NCI-H446 (cell line): ENCODE measurements around the gene POLA2.
"Not testable (repeated sequence)": the region's sequence is repeated elsewhere in the genome, so short reads cannot be mapped to it uniquely, and the experiment has no call there.

Source experiments
- DNase-seq, 2 experiments: peaks; one replicate each; lab custom pipeline; 2025; lab: John Stamatoyannopoulos, UW

The POLA2 gene, protein sequence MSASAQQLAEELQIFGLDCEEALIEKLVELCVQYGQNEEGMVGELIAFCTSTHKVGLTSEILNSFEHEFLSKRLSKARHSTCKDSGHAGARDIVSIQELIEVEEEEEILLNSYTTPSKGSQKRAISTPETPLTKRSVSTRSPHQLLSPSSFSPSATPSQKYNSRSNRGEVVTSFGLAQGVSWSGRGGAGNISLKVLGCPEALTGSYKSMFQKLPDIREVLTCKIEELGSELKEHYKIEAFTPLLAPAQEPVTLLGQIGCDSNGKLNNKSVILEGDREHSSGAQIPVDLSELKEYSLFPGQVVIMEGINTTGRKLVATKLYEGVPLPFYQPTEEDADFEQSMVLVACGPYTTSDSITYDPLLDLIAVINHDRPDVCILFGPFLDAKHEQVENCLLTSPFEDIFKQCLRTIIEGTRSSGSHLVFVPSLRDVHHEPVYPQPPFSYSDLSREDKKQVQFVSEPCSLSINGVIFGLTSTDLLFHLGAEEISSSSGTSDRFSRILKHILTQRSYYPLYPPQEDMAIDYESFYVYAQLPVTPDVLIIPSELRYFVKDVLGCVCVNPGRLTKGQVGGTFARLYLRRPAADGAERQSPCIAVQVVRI

DNA sequence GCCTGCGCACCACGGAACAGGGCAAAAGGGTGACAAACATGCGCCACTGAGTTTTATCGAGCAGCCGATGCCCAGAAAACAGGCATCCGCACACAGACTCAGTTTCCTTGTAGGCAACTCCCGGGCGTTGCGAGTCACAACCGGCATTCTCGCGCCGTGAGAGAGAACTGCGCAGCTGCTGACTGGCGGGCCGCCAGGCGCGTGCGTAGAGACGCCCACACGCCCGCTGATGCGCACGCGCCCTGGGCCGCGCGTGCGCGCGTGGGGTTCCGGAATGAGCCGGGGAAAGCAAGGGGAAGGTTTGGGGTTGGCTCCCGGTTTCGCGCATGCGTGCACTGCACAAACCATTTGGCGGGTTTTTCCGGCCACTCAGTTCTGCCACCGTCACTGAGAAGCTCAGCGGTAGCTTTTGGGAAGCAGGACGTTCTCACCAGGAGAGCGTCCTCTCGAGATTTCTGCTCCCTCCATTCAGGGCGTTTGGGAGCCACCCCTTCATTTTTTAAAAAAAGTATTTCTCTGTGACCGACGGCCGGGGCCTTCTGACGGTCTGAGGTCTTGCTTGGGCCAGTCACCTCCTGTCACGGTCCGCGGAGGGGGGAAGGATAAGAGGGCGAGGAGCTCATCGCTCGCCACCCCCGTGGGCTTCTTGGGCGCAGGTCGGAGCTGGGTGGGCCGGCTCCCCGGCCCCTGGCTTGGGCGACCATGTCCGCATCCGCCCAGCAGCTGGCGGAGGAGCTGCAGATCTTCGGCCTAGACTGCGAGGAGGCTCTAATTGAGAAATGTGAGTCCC is at the start of gene POLA2:
Gene POLA2 (plus strand): TSS at position 372 of the 790 bp plus-strand sequence. CDS start 331 bp downstream, at position 703.
- DNase-seq = peak; percentile 96 to 100

DNA sequence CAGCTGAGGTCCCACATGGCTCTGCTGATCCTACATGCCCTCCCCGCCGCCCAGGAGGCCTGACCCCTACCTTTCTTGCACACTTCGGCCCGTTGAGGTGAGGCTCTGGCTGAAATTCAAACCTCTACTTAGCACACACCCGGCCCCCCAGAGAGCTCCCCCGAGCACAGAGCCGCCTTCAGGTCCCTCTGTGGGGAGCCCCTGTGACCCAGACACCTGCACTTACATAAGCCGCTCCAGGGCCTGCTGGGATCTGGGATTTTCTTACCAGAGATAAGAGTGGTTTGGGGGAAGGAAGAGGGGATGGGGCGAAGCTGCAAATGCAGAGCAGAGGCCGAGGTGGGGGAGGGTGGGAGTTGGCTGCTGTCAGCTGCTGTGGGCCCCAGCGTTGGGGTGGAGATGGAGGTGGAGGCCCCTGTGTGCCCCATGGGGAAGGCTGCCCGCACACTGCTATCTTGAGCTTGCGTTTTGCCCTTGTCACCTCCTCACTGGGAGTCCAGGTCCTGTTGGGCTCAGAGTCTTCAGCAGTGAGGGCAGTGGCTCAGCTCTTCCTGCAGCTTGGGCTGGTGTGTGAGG is 49.4 kb upstream of the POLA2 start:
- DNase-seq = no peak

DNA sequence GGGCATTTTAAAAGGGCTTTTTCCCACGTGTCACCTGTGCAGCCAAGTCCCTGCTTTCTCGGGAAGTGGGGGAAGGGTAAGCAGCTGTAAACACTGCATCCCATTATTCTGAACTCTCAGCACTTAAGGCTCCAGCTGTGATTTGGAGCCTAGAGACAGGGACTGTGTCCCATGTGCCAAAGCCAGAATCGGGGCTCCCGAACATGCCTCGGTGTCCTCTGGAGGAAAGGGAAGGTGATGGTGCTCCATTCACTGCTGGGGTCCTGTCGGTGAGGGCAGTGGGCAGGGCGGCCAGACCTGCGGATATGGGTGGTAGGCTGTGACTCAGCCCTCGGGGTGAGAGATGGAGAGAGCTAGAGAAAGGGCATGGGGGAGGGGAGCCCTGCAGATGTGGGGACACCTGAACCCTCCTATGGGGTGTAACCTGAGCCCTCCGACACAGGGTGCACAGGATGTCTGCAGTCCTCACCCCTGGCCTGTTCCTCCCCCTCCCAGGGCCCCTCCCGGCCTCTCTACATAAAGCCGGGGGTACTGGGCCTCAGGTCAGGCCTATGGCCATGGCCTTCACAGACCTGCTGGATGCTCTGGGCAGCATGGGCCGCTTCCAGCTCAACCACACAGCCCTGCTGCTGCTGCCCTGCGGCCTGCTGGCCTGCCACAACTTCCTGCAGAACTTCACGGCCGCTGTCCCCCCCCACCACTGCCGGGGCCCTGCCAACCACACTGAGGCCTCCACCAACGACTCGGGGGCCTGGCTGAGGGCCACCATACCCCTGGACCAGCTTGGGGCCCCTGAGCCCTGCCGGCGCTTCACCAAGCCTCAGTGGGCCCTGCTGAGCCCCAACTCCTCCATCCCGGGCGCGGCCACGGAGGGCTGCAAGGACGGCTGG is 48.2 kb upstream of the POLA2 start:
- DNase-seq = no peak

DNA sequence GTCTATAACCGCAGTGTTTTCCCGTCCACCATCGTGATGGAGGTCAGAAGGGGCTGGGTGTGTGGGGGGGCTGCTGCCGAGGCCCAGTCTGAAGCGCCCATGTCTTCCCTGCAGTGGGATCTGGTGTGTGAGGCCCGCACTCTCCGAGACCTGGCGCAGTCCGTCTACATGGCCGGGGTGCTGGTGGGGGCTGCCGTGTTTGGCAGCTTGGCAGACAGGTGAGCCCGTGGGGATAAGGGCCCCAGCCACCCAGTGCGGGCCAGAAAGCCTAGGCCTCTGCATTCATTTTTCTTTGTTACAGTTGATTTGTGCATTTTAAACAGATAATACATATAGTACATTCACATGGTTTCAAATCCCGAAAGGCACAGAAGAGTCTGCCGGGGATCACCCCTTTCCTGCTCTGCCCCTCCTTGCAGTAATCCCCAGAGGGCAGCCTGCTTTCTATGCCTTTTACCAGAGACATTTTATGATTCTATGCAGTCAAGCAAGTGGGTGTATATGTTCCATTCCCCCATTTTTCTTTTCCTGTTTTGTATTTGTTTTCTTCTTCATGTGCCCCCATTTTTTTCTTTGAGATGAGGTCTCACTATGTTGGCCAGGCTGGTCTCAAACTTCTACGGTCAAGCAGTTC is 47.4 kb upstream of the POLA2 start:
- no peak for DNase-seq

DNA sequence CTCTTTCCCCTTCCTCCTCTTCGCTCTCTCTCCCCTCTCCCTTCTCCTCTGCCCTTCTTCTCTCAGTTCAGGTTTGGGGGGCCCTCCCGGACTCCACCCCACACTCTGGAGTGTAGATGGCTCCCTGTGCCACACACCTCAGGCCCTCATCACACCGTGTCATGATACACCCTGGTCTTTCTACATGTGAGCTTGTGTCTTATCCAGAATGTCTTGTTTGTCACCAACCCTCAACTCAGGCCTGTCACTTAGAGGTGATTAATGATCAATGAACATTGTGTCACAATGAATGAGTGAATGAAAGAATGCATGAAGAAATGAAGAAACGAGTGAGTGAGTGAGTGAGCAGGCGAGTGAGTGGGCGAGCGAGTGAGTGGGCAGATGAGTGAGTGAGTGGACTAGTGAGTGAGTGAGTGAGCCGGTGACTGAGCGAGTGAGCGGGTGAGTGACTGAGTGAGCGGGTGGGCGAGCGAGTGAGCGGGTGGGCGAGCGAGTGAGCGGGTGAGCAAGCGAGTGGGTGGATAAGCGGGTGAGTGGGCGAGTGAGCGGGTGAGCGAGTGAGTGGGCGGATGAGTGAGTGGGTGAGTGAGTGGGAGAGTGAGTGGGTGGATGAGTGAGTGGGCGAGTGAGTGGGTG is 46.2 kb upstream of the POLA2 start:
- DNase-seq = no peak

DNA sequence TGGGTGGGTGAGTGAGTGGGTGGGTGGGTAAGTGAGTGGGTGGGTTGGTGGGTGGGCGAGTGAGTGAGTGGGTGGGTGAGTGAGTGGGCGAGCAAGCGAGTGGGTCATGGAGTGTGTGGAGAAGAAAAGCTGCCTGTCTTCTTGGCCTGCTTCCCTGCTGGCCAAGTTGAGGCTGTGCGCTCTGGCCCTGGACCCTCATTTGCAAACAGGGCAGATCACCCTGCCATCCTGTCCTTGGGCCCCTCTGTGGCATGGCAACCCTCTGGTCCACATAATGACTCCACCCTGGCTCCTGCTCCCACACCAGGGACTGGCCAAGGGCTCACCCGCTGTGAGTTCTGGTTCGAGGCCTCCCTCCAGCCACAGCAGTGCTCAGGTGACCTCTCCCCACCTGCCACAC is 44.9 kb upstream of the POLA2 start:
- no peak for DNase-seq

DNA sequence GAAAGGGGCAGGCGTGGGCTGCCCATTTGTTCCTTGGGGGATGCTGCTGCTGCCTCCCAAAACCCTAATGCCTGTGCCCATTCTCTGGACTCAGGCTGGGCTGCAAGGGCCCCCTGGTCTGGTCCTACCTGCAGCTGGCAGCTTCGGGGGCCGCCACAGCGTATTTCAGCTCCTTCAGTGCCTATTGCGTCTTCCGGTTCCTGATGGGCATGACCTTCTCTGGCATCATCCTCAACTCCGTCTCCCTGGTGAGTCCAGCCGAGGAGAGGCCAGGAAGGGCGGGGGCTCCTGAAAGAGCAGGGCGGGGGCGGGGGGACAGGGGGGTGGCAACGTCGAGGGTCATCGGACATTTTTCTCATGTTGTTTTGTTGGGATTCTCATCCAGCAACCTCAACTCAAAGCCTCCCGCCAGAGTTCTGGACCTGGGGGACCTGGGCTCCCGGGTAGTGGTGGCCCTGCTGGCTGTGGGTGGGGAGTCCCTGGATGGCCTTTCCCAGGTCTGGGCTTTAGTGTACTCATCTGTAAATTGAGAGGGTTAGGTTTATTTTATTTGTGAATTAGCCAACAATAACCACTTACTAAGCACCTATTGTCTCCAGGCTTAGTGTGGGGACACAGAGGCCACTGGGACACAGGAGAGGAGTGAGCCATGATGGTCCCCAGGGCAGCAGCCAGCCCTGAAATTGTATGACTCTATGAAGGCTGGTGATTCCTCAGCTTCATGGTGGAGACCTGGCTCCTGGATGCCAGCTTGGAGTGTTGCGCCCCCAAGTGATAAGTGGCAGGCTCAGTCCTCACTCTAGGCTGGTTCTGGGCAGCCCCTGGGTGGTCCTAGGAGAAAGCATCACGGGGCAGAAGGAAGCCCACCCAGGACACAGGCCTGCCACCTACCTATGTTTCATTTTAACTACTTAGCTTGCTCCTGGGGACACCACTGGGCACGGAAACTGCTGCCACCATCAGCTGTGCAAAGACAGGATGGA is 44.0 kb upstream of the POLA2 start:
- no peak for DNase-seq

DNA sequence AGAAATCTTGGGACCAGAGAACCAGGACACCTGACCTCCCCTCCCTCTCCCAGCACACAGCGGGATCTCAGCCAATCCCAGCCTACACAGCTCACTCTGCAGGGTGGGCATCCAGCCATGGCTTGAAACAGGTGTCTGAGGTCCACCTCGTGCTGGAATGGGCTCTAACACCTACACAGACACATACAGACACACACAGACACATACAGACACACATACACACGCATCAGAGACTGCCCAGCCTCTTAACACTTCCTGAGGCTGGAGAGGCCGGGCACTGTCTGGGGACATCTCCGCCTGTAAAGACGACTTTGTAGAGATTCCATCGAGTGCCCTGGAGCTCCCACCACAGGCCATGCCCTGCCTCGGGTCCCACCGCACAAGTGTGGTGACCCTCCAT is 43.3 kb upstream of the POLA2 start:
- no peak for DNase-seq

DNA sequence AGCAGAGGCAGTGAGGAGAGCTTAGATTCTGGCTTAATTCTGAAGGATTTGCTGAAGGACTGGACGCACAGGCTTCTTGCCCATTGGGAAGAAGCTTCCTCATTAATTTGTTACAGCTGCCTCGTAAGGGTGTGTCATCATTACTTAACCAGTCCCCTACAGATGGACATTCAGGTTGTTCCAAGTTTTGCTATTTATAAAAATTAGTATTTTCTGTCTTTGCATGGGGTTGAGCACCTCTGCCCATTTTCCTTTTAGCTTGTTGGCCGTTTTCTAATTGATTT is 41.9 kb upstream of the POLA2 start:
- no peak for DNase-seq

DNA sequence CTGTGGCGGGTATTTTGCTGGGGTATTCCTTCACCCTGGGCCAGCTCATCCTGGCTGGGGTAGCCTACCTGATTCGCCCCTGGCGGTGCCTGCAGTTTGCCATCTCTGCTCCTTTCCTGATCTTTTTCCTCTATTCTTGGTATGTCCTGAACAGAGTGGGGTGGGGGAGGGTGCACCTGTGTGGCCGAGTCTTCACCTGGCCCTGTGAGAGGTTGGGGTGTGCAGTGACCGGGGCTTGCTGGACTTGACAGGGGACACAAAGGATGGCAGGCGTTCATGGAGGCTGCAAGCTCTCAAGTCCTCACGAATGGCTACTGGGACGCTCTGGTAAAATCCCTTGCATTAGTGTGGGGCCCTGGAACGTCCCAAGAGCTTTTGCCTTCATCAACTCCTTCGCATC is 40.7 kb upstream of the POLA2 start:
- DNase-seq = no peak

DNA sequence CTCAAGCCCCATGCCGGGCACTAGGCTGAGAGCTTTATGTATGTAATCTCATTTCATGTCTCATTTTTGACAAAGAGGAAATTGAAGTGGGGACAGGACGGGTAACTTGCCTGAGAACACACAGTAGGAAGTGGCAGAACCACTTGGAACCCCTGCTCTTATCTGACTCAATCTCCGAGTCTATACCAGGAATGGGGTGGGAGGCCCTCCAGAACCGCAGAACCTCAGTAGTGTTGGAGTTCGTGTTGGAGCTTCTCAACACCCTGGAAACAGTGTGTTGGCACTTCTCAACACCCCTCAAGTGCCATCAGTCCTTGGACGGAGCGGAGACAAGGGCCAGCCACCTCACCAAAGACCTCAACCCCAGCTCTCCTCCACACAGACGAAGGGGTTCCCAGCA is 38.8 kb upstream of the POLA2 start:
- DNase-seq = no peak

DNA sequence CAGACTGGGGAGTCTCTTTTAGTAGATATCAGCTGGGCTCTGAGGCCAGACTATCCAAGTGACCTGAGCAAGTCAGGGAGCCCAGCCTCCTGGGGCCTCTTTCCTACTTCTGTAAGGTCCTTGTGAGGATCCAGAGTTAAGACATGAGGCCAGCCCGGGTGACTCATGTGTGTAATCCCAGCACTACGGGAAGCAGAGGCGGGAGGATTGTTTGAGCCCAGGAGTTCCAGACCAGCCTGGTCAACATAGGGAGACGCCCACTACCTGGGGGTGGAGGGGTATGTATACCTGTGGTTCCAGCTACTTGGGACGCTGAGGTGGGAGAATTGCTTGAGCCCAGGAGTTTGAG is 36.9 kb upstream of the POLA2 start:
- DNase-seq = no peak

DNA sequence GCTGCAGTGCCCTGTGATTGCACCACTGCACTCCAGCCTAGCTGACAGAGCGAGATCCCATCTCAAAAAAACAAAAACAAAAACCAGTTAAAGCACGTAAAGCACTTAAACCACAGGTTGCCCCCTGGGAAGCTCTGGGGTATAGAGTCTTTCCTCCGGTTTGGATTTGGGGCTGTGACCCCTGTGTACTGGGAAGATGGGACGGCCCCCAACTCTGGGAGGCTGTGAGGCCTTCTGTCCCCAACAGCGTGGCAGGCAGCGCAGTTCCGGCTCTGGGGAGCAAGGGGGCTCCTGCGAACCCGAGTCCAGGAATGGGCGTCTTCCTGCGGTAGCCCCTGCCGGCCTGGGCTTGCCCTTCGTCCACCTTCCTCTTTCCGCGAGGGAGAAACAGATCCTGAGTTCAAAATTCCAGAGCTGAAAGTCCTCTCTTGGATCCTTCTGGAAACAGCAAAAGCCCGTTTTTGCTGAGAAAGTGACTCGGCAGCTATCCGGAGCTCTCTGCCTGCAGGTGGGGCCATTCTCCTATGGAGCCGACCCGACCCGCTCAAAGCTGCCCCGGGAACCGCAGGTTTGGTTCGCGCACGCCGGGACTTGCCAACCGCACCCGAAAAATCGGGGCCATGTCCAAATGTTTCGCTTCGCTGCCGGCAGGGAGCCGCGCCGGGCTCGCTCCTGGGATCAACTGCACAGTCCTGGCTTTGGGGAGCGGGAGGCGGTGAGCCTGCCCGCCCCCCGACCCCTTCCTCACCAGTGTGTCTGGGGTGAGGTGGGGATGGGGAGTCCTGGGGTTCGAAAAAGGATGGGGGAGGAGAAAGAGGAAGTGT is 36.3 kb upstream of the POLA2 start:
- DNase-seq = no peak

DNA sequence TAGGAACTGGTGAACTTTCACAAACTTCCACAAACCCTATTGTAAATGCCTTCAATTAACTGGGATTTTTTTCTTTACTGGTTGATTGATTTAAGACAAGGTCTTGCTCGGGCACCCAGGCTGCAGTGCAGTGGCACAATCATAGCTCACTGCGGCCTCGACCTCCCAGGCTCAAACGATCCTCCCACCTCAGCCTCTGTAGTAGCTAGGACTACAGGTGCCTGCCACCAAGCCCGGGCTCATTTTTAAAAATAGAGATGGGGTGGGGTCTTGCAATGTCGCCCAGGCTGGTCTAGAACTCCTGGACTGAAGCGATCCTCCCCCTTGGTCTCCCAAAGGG is 35.7 kb upstream of the POLA2 start:
- no peak for DNase-seq

DNA sequence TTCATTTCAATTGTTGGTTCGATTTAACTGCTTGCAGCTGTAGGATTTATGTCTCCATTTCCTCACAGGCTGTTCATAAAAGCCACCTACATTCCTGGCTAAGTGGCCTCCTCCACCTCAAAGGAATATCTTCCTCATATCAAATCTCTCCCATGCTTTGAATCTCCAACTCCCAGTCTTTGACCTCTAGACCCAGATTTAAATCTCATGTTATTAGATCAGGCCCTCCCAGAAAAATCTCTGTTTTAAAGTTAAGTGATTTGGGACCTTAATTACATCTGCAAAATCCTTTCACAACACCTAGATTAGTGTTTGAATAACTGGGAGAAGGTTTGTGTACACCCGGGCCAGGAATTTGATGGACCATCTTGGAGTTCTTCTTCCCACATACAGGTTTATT is 33.9 kb upstream of the POLA2 start:
- no peak for DNase-seq

DNA sequence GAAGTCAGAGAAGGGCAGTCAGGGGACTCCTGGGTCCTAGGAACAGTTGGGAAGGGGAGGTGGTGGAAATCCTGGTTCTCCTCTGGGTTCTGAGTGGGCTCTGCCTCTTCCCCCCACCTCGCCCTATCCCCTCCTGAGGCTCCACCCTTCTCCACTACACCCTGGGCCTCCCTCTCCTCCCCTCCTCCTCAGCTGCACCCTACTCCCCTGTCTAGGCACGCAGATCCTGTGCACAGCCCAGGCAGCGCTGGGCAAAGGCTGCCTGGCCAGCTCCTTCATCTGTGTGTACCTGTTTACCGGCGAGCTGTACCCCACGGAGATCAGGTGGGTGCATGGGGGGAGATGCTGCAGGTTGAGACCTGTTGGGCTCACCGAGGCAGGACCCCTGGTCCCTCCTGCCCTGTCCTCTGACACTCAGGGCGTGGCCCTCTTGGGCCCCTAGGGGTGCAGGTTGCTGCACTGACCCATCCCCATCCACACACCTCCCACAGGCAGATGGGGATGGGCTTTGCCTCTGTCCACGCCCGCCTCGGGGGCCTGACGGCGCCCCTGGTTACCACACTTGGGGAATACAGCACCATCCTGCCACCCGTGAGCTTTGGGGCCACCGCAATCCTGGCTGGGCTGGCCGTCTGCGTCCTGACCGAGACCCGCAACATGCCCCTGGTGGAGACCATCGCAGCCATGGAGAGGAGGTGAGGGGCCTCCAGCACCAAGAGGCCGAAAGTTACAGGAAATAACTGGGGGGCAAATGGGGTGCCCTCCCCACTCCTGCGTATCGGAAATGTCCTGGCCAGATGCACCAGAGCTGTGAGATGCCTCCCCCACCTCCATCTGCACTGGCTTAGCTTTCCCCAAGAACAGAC is 25.3 kb upstream of the POLA2 start:
- no peak for DNase-seq

DNA sequence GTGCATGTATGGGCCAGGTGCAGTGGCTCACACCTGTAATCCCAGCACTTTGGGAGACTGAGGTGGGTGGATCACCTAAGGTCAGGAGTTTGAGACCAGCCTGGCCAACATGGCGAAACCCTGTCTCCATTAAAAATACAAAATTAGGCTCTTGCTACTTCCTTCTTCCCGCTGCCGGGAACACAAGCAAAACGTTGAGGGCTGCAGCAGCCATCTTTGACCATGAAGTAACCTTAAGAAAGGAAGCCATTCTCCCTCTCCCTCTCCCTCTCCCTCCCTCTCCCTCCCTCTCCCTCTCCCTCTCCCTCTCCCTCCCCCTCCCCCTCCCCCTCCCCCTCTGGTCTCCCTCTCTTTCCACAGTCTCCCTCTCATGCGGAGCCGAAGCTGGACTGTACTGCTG is 23.5 kb upstream of the POLA2 start:
- not testable (repeated sequence) for DNase-seq

DNA sequence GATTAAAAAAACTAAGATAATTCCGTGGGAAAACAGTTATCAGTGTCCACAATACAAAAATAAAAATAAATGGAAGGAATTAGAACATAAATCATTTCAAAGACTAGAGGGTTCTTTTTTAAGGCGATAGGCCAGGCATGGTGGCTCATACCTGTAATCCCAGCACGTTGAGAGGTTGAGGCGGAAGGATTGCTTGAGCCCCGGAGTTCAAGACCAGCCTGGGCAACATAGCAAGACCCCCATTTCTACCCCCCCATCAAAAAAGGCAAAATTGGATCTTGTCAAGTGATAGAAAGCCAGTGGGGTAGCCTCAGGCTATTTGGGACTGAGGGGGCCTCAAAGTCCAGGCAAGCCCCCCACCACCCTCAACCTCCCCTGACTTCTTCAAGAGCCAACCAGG is 20.6 kb upstream of the POLA2 start:
- DNase-seq = no peak
